Stimulated activated CD8-positive, alpha-beta memory T cell treated with anti-CD3 and anti-CD28 coated beads, Interleukin-7, amount 100 ng/mL, for 1 hour (primary cell): ENCODE data around the gene POP7.
A peak's percentile ranks its signal among the peaks of the same experiment; 100 is the strongest.
"Not testable (repeated sequence)": the region's sequence is repeated elsewhere in the genome, so short reads cannot be mapped to it uniquely, and the experiment has no call there.

Experiments used
- DNase-seq, 2 donors: peaks; one replicate each; pipeline ENCODE4 v3.0.0-alpha.2; 2020; ENCODE audit warnings: low read depth in 2 of 2

POP7 gene

GRCh38 chr7:100692578-100692961 is 13.4 kb upstream of the POP7 start:
- no peak for DNase-seq

GRCh38 chr7:100693312-100694097 is 12.4 kb upstream of the POP7 start:
- no peak for DNase-seq

- peak in 1 of 2 donors; percentile 42 for DNase-seq
Observed at GRCh38 chr7:100694098-100694745, 11.7 kb upstream of the POP7 start, which contains the start of gene GIGYF1. TSS of gene GIGYF1 (minus strand) at chr7:100694250. CDS start at chr7:100688238, 6,012 bp downstream.

GRCh38 chr7:100696123-100696521 is 9.8 kb upstream of the POP7 start:
- DNase-seq: no peak

- DNase-seq: no peak
Observed at GRCh38 chr7:100699018-100699417, 6.9 kb upstream of the POP7 start.

GRCh38 chr7:100701089-100701488 is 4.8 kb upstream of the POP7 start:
- not testable (repeated sequence) for DNase-seq

GRCh38 chr7:100705320-100705752 is 585 bp upstream of the POP7 start:
- peak; percentile 57 to 62 for DNase-seq

- no peak for DNase-seq
Observed at GRCh38 chr7:100706672-100707311, 871 bp downstream of the POP7 start.

GRCh38 chr7:100708395-100708794 is 2.5 kb downstream of the POP7 start:
- DNase-seq: no peak

GRCh38 chr7:100710452-100710851 is 4.5 kb downstream of the POP7 start:
- no peak for DNase-seq

- no peak for DNase-seq
Observed at GRCh38 chr7:100711369-100711768, 5.4 kb downstream of the POP7 start.

GRCh38 chr7:100714725-100715124 is 8.8 kb downstream of the POP7 start:
- DNase-seq: no peak

- DNase-seq: not testable (repeated sequence)
Observed at GRCh38 chr7:100717073-100717472, 11.2 kb downstream of the POP7 start.

- DNase-seq: no peak
Observed at GRCh38 chr7:100719523-100720278, 13.8 kb downstream of the POP7 start.

GRCh38 chr7:100720279-100720670 is 14.4 kb downstream of the POP7 start, which contains the start of gene EPO:
TSS of gene EPO (plus strand) at chr7:100720468. CDS start at chr7:100720981, 513 bp downstream.
- no peak for DNase-seq

GRCh38 chr7:100720671-100721504 is 15.0 kb downstream of the POP7 start:
- no peak for DNase-seq

- no peak for DNase-seq
Observed at GRCh38 chr7:100721505-100721812, 15.5 kb downstream of the POP7 start.

- no peak for DNase-seq
Observed at GRCh38 chr7:100722480-100723212, 16.7 kb downstream of the POP7 start.

GRCh38 chr7:100723732-100724275 is 17.9 kb downstream of the POP7 start:
- DNase-seq: no peak

GRCh38 chr7:100724364-100724763 is 18.4 kb downstream of the POP7 start:
- not testable (repeated sequence) for DNase-seq
